Right atrium auricular region (tissue), 2 donors: Measurements from ENCODE around the gene RALGAPB. TPM values are rescaled to one million over a fixed set of nuclear protein-coding genes. Genes with fewer than 3 reads are reported as not detected.

Experiments
- DNase-seq: peaks from one replicate; pipeline ENCODE4 v3.0.0-alpha.2; 2019; ENCODE audit warnings: low spot score
- H3K27ac ChIP-seq, 2 donors: fragments of 200-600 bp; sonication (generic); 1 replicate in 1 of 2; 2 replicates in 1 of 2; pipeline ENCODE4 v1.5.1; 2016 to 2019
- H3K27me3 ChIP-seq, 2 donors: fragments of 200-600 bp; sonication (generic); one replicate each; pipeline versions ENCODE4 v1.5.1 to v1.6.0; 2017 to 2019
- H3K36me3 ChIP-seq: fragments of 200-600 bp; sonication (generic); one replicate; pipeline ENCODE4 v1.5.1; 2016
- H3K4me1 ChIP-seq, 2 donors: fragments of 200-600 bp; sonication (generic); one replicate each; pipeline versions ENCODE4 v1.5.1 to v1.6.0; 2017 to 2019
- H3K4me3 ChIP-seq, 2 donors: fragments of 200-600 bp; sonication (generic); 1 replicate in 1 of 2; 2 replicates in 1 of 2; pipeline ENCODE4 v1.5.1; 2017 to 2019; ENCODE audit warnings: mild to moderate bottlenecking in 1 of 2, moderate library complexity in 1 of 2
- H3K9me3 ChIP-seq, 2 donors: fragments of 200-600 bp; sonication (generic); one replicate each; pipeline ENCODE4 v1.5.1; 2019
- CTCF ChIP-seq, 2 donors: fragments of 200-600 bp; sonication (generic); IDR thresholded peaks; one replicate each; pipeline ENCODE4 v1.5.1; 2019; ENCODE audit warnings: antibody characterized with exemption in 2 of 2
- total RNA-seq, 2 donors: library from RNA; depleted of rRNA; stranded (reverse); fragments of >200 nt; gene quantifications; one replicate each; pipeline ENCODE4 v1.1.0, GENCODE V29; 2016

The RALGAPB gene
- total RNA-seq, 2 donors from 2014 or later: 24.6 to 24.8 TPM

- H3K36me3 ChIP-seq: peaks cover 4% of the 10 kb centered on the region
- H3K9me3 ChIP-seq: no peaks in the 10 kb centered on the region
- peaks cover 0 to 14% of the 10 kb centered on the region in 2 donors for H3K4me1 ChIP-seq
- H3K27me3 ChIP-seq: no peaks in the 10 kb centered on the region
- H3K4me3 ChIP-seq: no peak overlapping the region
- TF ChIP-seq CTCF (IDR thresholded peaks at IDR 0.05): no peak
- H3K27ac ChIP-seq: no peak overlapping the region
- no peak for DNase-seq
Observed at GRCh38 chr20:38445381-38445796, 27.3 kb upstream of the RALGAPB start.

- Histone ChIP-seq H3K9me3 (no peaks in the 10 kb centered on the region), H3K4me3 (peak overlapping the region; percentile 84 to 86), H3K27me3 (no peaks in the 10 kb centered on the region), H3K4me1 (peaks cover 0 to 14% of the 10 kb centered on the region in 2 donors), H3K27ac (peak overlapping the region; percentile 82 to 85), H3K36me3 (peaks cover 8% of the 10 kb centered on the region)
- TF ChIP-seq CTCF (IDR thresholded peaks at IDR 0.05): no peak
- no peak for DNase-seq
Observed at GRCh38 chr20:38445901-38446425, 26.7 kb upstream of the RALGAPB start.

DNA sequence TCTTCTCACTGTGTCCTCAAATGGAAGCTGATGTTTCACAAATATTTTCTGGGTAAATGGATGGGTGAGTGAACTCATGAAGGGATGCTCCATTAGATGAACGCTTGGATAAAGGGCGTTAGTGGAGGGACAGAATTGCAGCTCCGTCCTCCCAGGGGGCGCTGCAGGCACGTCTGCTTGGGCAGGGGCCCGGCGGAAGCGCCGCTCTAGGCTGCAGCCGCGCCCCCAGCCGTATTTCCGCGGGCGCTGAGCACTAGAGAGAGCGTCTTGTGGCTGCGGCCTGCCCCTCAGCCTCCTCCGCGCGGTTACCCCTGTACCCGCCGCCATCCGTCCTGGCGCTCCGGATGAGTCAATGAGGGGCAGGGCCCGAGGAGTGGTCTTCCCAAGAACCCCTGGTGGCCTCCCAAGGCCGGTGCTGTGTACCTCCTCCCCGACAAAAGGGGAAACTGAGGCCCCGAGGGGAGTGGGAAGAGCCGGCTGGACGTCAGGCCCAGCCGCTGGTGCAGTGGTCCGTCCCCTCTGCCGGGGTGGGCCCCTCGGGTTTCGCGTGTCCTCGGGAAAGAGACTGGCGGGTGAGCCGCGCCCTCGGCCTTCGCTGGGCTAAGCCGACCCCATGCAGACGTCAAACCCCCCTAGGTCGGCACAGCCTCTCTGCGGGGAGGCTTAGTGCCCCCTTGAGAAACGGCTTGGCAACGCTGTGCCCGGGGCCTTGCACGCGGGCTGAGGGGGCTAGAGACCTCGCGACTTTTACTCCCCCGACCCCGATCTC lies 26.0 kb upstream of the RALGAPB start:
- peak; percentile 83 for DNase-seq
- Histone ChIP-seq H3K36me3 (peaks cover 8% of the 10 kb centered on the region), H3K4me1 (peaks cover 0 to 14% of the 10 kb centered on the region in 2 donors), H3K27ac (peak overlapping the region; percentile 82 to 85), H3K9me3 (no peaks in the 10 kb centered on the region), H3K4me3 (peak overlapping the region; percentile 84 to 86), H3K27me3 (no peaks in the 10 kb centered on the region)
- TF ChIP-seq CTCF (IDR thresholded peaks at IDR 0.05): peak; percentile 85 to 98

DNA sequence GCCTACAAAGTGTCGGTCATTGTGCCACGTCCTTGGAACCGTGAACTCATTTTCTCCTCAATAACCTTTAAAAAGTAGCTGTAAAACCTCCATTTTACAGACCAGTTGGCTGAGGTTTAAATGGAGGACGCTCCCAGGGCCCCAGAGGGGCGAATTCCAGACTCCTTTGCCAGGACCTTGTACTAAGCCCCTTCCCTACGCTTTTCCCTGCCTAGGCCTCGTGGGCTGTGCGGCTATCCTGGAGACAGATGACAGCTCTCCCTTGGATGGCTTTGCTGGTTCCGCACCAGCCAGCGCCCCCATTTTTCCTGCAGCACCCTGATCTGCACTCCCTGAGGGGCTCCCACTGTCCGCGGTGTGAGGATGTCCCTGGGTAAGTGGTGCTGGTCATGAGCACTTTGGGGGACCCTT lies 25.4 kb upstream of the RALGAPB start:
- peak overlapping the region; percentile 82 to 85 for H3K27ac ChIP-seq
- peak overlapping the region; percentile 84 to 86 for H3K4me3 ChIP-seq
- TF ChIP-seq CTCF (IDR thresholded peaks at IDR 0.05): no peak

GRCh38 chr20:38447931-38448675 lies 24.5 kb upstream of the RALGAPB start:
- H3K27me3 ChIP-seq: no peaks in the 10 kb centered on the region
- no peaks in the 10 kb centered on the region for H3K9me3 ChIP-seq
- TF ChIP-seq CTCF (IDR thresholded peaks at IDR 0.05): no peak
- H3K4me1 ChIP-seq: peaks cover 0 to 14% of the 10 kb centered on the region in 2 donors
- H3K36me3 ChIP-seq: peaks cover 8% of the 10 kb centered on the region
- no peak for DNase-seq
- H3K4me3 ChIP-seq: no peak overlapping the region
- no peak overlapping the region for H3K27ac ChIP-seq

More for the DNA sequence above, 25.4 kb upstream of the RALGAPB start:
- H3K9me3 ChIP-seq: no peaks in the 10 kb centered on the region
- DNase-seq: no peak
- H3K36me3 ChIP-seq: peaks cover 8% of the 10 kb centered on the region
- no peaks in the 10 kb centered on the region for H3K27me3 ChIP-seq
- H3K4me1 ChIP-seq: peaks cover 0 to 14% of the 10 kb centered on the region in 2 donors
